Endothelial cell of umbilical vein (primary cell): ENCODE results near the gene RIMS4. TPM values are rescaled to one million over a fixed set of nuclear protein-coding genes. Genes with fewer than 3 reads are reported as not detected.

ENCODE experiments used
- BruUV-seq: library from RNA; stranded (reverse); fragments of 400-500 nt; replicated peaks from 2 replicates; lab custom pipeline; 2021; lab: Mats Ljungman, UMichigan
- CTCF ChIA-PET: fragments of 300-600, 350-600 bp; sonication (Branson Sonifier 250); formaldehyde crosslinking; loops from one replicate; lab custom pipeline; 2021; ENCODE audit warnings: antibody characterized with exemption, inconsistent platforms; lab: Charles Lee
- POLR2A ChIA-PET: fragments of 300-600, 350-600 bp; sonication (Branson Sonifier 250); formaldehyde crosslinking; loops from one replicate; lab custom pipeline; 2021; ENCODE audit warnings: antibody characterized with exemption, inconsistent platforms; lab: Charles Lee
- DNase-seq: peaks from one replicate; pipeline ENCODE4 v3.0.0-alpha.2; 2011; ENCODE audit warnings: low read depth, low spot score
- FAIRE-seq: peaks from 2 replicates; lab custom pipeline; 2011; peaks lifted over from hg19 to GRCh38; lab: Jason Lieb, UNC
- H2AFZ ChIP-seq: 2 replicates; pipeline ENCODE4 v1.6.0; 2012; ENCODE audit warnings: low read depth, low read length, control low read depth, inconsistent platforms
- H3K27ac ChIP-seq: 2 replicates; pipeline ENCODE4 v1.5.1; 2011; ENCODE audit warnings: low read depth, mild to moderate bottlenecking, control low read depth, low read length, moderate library complexity; ENCODE audit not compliant: insufficient read depth
- H3K27me3 ChIP-seq, 2 experiments: 2 replicates each; pipeline versions ENCODE4 v1.6.0 to v1.6.1; 2011; ENCODE audit warnings: low read length in 2 of 2, mixed read lengths in 1 of 2; ENCODE audit not compliant: control insufficient read depth in 2 of 2, insufficient read depth in 2 of 2
- H3K36me3 ChIP-seq, 2 experiments: 2 replicates in 1 of 2; 3 replicates in 1 of 2; pipeline ENCODE4 v1.5.1; 2011; ENCODE audit warnings: low read length in 2 of 2, mild to moderate bottlenecking in 1 of 2, moderate library complexity in 1 of 2; ENCODE audit not compliant: control insufficient read depth in 2 of 2, insufficient read depth in 2 of 2; ENCODE audit errors: extremely low read depth in 1 of 2
- H3K4me1 ChIP-seq: 3 replicates; pipeline ENCODE4 v1.5.1; 2011; ENCODE audit warnings: mild to moderate bottlenecking, low read length; ENCODE audit not compliant: control insufficient read depth, insufficient read depth; ENCODE audit errors: extremely low read depth
- H3K4me2 ChIP-seq: 2 replicates; pipeline ENCODE4 v1.6.1; 2011; ENCODE audit warnings: low read length, control low read depth, mixed read lengths; ENCODE audit not compliant: insufficient read depth
- H3K4me3 ChIP-seq, 3 experiments: fragments of 200-600 bp in 1 of 3; sonication (generic), shearing (Covaris generic) in 1 of 3; replicated peaks in 1 of 3; 2 replicates each; pipeline ENCODE4 v1.5.1; 2011 to 2016; ENCODE audit warnings: control low read depth in 3 of 3, low read length in 3 of 3, mild to moderate bottlenecking in 2 of 3, inconsistent platforms in 1 of 3, low read depth in 1 of 3, moderate library complexity in 1 of 3; ENCODE audit not compliant: insufficient read depth in 1 of 3
- H3K79me2 ChIP-seq: 2 replicates; pipeline ENCODE4 v1.6.0; 2012; ENCODE audit warnings: low read length, inconsistent platforms; ENCODE audit not compliant: control insufficient read depth, insufficient read depth
- H3K9ac ChIP-seq: replicated peaks from 2 replicates; pipeline ENCODE3; 2011; ENCODE audit warnings: low read length, control low read depth; ENCODE audit not compliant: insufficient read depth; ENCODE audit errors: extremely low read depth
- H3K9me1 ChIP-seq: replicated peaks from 3 replicates; pipeline ENCODE4 v1.6.0; 2011; ENCODE audit warnings: mild to moderate bottlenecking, low read length; ENCODE audit not compliant: control insufficient read depth, insufficient read depth; ENCODE audit errors: extremely low read depth
- H3K9me3 ChIP-seq: replicated peaks from 2 replicates; pipeline ENCODE4 v1.5.1; 2012; ENCODE audit warnings: low read length, inconsistent platforms; ENCODE audit not compliant: control insufficient read depth, insufficient read depth
- H4K20me1 ChIP-seq: replicated peaks from 2 replicates; pipeline ENCODE3; 2011; ENCODE audit warnings: mild to moderate bottlenecking, low read length; ENCODE audit not compliant: control insufficient read depth, insufficient read depth; ENCODE audit errors: extremely low read depth
- CTCF ChIP-seq, 2 donors: IDR thresholded peaks; 1 replicate in 1 of 2; 2 replicates in 1 of 2; pipeline ENCODE4 v1.5.1; 2011; ENCODE audit warnings: low read length in 2 of 2, mild to moderate bottlenecking in 2 of 2, moderate library complexity in 2 of 2, control low read depth in 1 of 2, inconsistent platforms in 1 of 2, low read depth in 1 of 2; ENCODE audit not compliant: insufficient read depth in 1 of 2; ENCODE audit errors: extremely low read depth in 1 of 2
- EZH2 ChIP-seq: IDR thresholded peaks from 2 replicates; pipeline ENCODE4 v1.6.1; 2012; ENCODE audit warnings: borderline replicate concordance, low read depth, mild to moderate bottlenecking, moderate library complexity, low read length, inconsistent platforms; ENCODE audit not compliant: severe bottlenecking
- FOS ChIP-seq: IDR thresholded peaks from 2 replicates; pipeline ENCODE4 v1.6.1; 2011; ENCODE audit warnings: mild to moderate bottlenecking, low read length, moderate library complexity, borderline replicate concordance; ENCODE audit not compliant: insufficient read depth
- JUN ChIP-seq: IDR thresholded peaks from 2 replicates; pipeline ENCODE4 v1.6.1; 2011; ENCODE audit warnings: borderline replicate concordance, low read depth; ENCODE audit not compliant: insufficient read length, insufficient read depth
- MAX ChIP-seq: IDR thresholded peaks from 2 replicates; pipeline ENCODE4 v1.6.1; 2011; ENCODE audit not compliant: insufficient read depth, insufficient read length
- MYC ChIP-seq: IDR thresholded peaks from one replicate; pipeline ENCODE4 v1.6.1; 2011; ENCODE audit warnings: mild to moderate bottlenecking, low read depth, low read length
- POLR2A ChIP-seq: IDR thresholded peaks from 2 replicates; pipeline ENCODE4 v1.6.1; 2012; ENCODE audit warnings: low read depth, mild to moderate bottlenecking, control low read depth, low read length
- POLR2AphosphoS5 ChIP-seq: IDR thresholded peaks from 2 replicates; pipeline ENCODE4 v1.6.1; 2012; ENCODE audit warnings: low read depth, mild to moderate bottlenecking, control low read depth, low read length, moderate library complexity; ENCODE audit not compliant: insufficient read depth
- dilution Hi-C: fragments of 300-500 bp; cut with MboI; formaldehyde crosslinking; loops from one replicate; pipeline ENCODE4 v1.15.0; 2019; ENCODE audit warnings: low sequenced_read_pairs; ENCODE audit not compliant: extremely low pct_ligation_motif_present
- intact Hi-C: fragments of 100-400 bp; cut with micrococcal nuclease; formaldehyde crosslinking; loops from one replicate; pipeline ENCODE4 v1.10.0; 2022
- polyA plus RNA-seq, 4 experiments: library from polyadenylated mRNA; depleted of rRNA in 3 of 4; stranded (reverse) in 3 of 4; unstranded in 1 of 4; fragments of >200 nt; gene quantifications; 2 replicates each; pipeline versions ENCODE4 v1.2.1 to v1.2.3, GENCODE V29; 2011 to 2012; ENCODE audit warnings: missing spikeins in 1 of 4
- total RNA-seq: library from RNA; stranded (reverse); gene quantifications from 2 replicates; pipeline ENCODE4 v1.2.3, GENCODE V29; 2021

RIMS4 gene
- total and polyA plus RNA-seq, 2 donors (not counting 3 experiments of a cell fraction or from before 2014, with no cell fraction given): not detected

GRCh38 chr20:44714701-44715498 lies 95.4 kb downstream of the RIMS4 start, which contains the start of gene CCN5:
Gene CCN5 (plus strand): TSS chr20:44715369. CDS start chr20:44715391, 22 bp downstream.
- ChIA-PET POLR2A (no interaction called here), CTCF (interaction anchor here (1.1 to 4.8 kb wide), 7 partner anchors 8 to 30 kb away, joined by 4 to 23 read pairs (median 6); no protein-coding TSS in a partner anchor)
- H3K27me3 ChIP-seq: no peaks in the 10 kb centered on the region
- H3K79me2 ChIP-seq: no peaks in the 10 kb centered on the region
- H3K27ac ChIP-seq: no peak within 1 kb of the TSS
- H3K9me3 ChIP-seq: no peaks in the 10 kb centered on the region
- H3K4me1 ChIP-seq: peaks cover 7% of the 10 kb centered on the region
- no peak within 1 kb of the TSS for H3K4me3 ChIP-seq
- peak; percentile 83 for FAIRE-seq
- TF ChIP-seq EZH2 (no peak), POLR2AphosphoS5 (no peak), CTCF (IDR thresholded peaks at IDR 0.05; ENCODE audit: extremely low read depth in 1 of 2, insufficient read depth in 1 of 2, low read depth in 1 of 2, low read length in 2 of 2) (no peak), MYC (no peak), FOS (no peak), MAX (no peak), JUN (no peak), POLR2A (no peak)
- no peak within 1 kb of the TSS for H3K4me2 ChIP-seq
- H3K36me3 ChIP-seq: no peaks in the 10 kb centered on the region
- H3K9ac ChIP-seq: no peak within 1 kb of the TSS
- intact Hi-C loops: no loop called here
- dilution Hi-C loops: no loop called here
- H4K20me1 ChIP-seq: no peaks in the 10 kb centered on the region
- no TSS peak for BruUV-seq
- H2AFZ ChIP-seq: peak within 1 kb of the TSS; percentile 36
- no peaks in the 10 kb centered on the region for H3K9me1 ChIP-seq
- peak; percentile 68 for DNase-seq
